GM12875 (cell line): ENCODE data around the gene ZNF284.
A peak's percentile ranks its signal among the peaks of the same experiment; 100 is the strongest.

Experiments used
- H3K4me3 ChIP-seq: one replicate; pipeline ENCODE4 v1.5.1; 2011; ENCODE audit warnings: low read depth, low read length, control low read depth
- CTCF ChIP-seq: IDR thresholded peaks from 2 replicates; pipeline ENCODE4 v1.5.1; 2011; ENCODE audit warnings: low read depth, mild to moderate bottlenecking, control low read depth, inconsistent platforms, low read length, moderate library complexity, borderline replicate concordance; ENCODE audit not compliant: insufficient read depth

ZNF284 gene

GRCh38 chr19:44069415-44069814, 2.5 kb upstream of the ZNF284 start:
- no peak overlapping the region for H3K4me3 ChIP-seq
- no peak for TF ChIP-seq CTCF

GRCh38 chr19:44072543-44073401, 813 bp downstream of the ZNF284 start:
- no peak for TF ChIP-seq CTCF
- peak overlapping the region; percentile 83 for H3K4me3 ChIP-seq

- H3K4me3 ChIP-seq: no peak overlapping the region
- TF ChIP-seq CTCF: no peak
Observed at GRCh38 chr19:44076325-44076724, 4.4 kb downstream of the ZNF284 start.

DNA sequence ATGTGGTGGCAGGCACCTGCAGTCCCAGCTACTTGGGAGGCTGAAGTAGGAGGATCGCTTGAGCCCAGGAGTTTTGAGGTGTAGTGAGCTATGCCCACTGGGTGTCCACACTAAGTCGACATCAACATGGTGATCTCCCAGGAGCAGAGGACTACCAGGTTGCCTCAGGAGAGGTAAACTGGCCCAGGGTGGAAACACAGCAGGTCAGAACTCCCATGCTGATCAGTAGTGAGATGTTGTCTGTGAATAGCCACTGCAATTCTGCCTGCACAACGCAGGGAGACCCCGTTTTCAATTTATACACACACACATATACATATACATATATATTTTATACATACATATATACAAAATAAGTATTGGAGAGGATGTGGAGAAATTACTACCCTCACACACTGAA, 20.1 kb downstream of the ZNF284 start:
- H3K4me3 ChIP-seq: no peak overlapping the region
- TF ChIP-seq CTCF: no peak

GRCh38 chr19:44093931-44094765, 22.2 kb downstream of the ZNF284 start, which contains the start of gene ZNF224:
Gene ZNF224 (plus strand): TSS chr19:44094361. CDS start chr19:44097874, 3,513 bp downstream.
- no peak for TF ChIP-seq CTCF
- peak within 1 kb of the TSS; percentile 72 for H3K4me3 ChIP-seq

GRCh38 chr19:44107751-44108150, 35.8 kb downstream of the ZNF284 start:
- no peak for TF ChIP-seq CTCF
- H3K4me3 ChIP-seq: no peak overlapping the region
